HCT116 (cell line): ENCODE results near the gene PTGIS. TPM values are rescaled to one million over a fixed set of nuclear protein-coding genes. Genes with fewer than 3 reads are reported as not detected.

Experiments
- ATAC-seq: fragments of 200-7000 bp; cut with Tn5 transposase; 2 replicates; pipeline ENCODE4 v1.9.1; 2020; ENCODE audit warnings: mild to moderate bottlenecking, moderate library complexity
- BruUV-seq: library from RNA; stranded (reverse); fragments of 400-500 nt; replicated peaks from 2 replicates; lab custom pipeline; 2021; lab: Mats Ljungman, UMichigan
- CTCF ChIA-PET: fragments of 300-600 bp; sonication (Branson Sonifier 250); formaldehyde crosslinking; loops from one replicate; lab custom pipeline; 2021; ENCODE audit warnings: antibody characterized with exemption; lab: Charles Lee
- POLR2A ChIA-PET: fragments of 300-600, 350-600 bp; sonication (Branson Sonifier 250); formaldehyde crosslinking; loops from one replicate; lab custom pipeline; 2021; ENCODE audit warnings: antibody characterized with exemption; lab: Charles Lee
- RAD21 ChIA-PET, 2 experiments: fragments of 300-600 bp; sonication (Branson Sonifier 250); formaldehyde crosslinking; loops; one replicate each; lab custom pipeline; 2023; ENCODE audit warnings: low total read pairs in 2 of 2; ENCODE audit not compliant: uncharacterized antibody in 2 of 2, unreplicated experiment in 2 of 2, low non-redundant PET in 1 of 2; lab: Charles Lee
- DNase-seq: peaks from one replicate; pipeline ENCODE4 v3.0.0-alpha.2; 2010; ENCODE audit warnings: low read depth, low spot score
- H2AFZ ChIP-seq: fragments of 200-600 bp; shearing (Covaris generic), sonication (generic); 2 replicates; pipeline ENCODE4 v1.6.1; 2017; ENCODE audit warnings: low read depth, mixed run types, mixed read lengths, antibody characterized with exemption, low read length; ENCODE audit not compliant: poor library complexity, severe bottlenecking
- H3K27ac ChIP-seq: 2 replicates; pipeline ENCODE4 v1.5.1; 2012; ENCODE audit warnings: low read depth, low read length
- H3K27me3 ChIP-seq: fragments of 200-600 bp; sonication (generic); 2 replicates; pipeline ENCODE4 v1.6.1; 2016; ENCODE audit warnings: mixed run types, low read length, mixed read lengths; ENCODE audit not compliant: insufficient read depth
- H3K36me3 ChIP-seq, 2 experiments: fragments of 200-500 bp in 1 of 2; fragments of 200-600 bp in 1 of 2; sonication (Bioruptor generic) in 1 of 2; sonication (generic) in 1 of 2; 2 replicates each; pipeline versions ENCODE4 v1.5.1 to v1.6.1; 2014 to 2016; ENCODE audit warnings: low read length in 2 of 2, inconsistent platforms in 1 of 2, mixed read lengths in 1 of 2, mixed run types in 1 of 2; ENCODE audit not compliant: insufficient read depth in 2 of 2, control insufficient read depth in 1 of 2
- H3K4me1 ChIP-seq, 2 experiments: fragments of 200-600 bp in 1 of 2; sonication (generic) in 1 of 2; 2 replicates each; pipeline versions ENCODE4 v1.5.1 to v1.6.1; 2012 to 2017; ENCODE audit warnings: low read length in 2 of 2, inconsistent platforms in 1 of 2, mild to moderate bottlenecking in 1 of 2, mixed read lengths in 1 of 2, mixed run types in 1 of 2, moderate library complexity in 1 of 2; ENCODE audit not compliant: insufficient read depth in 2 of 2, control insufficient read depth in 1 of 2
- H3K4me2 ChIP-seq: fragments of 200-600 bp; sonication (generic); 2 replicates; pipeline ENCODE4 v1.6.1; 2017; ENCODE audit warnings: mixed run types, low read length, mixed read lengths
- H3K4me3 ChIP-seq, 2 experiments: fragments of 200-600 bp in 1 of 2; sonication (generic) in 1 of 2; replicated peaks in 1 of 2; 2 replicates each; pipeline ENCODE4 v1.5.1; 2011 to 2016; ENCODE audit warnings: low read length in 2 of 2, control low read depth in 1 of 2, low read depth in 1 of 2, mild to moderate bottlenecking in 1 of 2, mixed read lengths in 1 of 2, mixed run types in 1 of 2
- H3K79me2 ChIP-seq: fragments of 200-600 bp; sonication (generic); 2 replicates; pipeline ENCODE4 v1.6.1; 2017; ENCODE audit warnings: mild to moderate bottlenecking, mixed run types, low read length, moderate library complexity, mixed read lengths; ENCODE audit not compliant: insufficient read depth
- H3K9ac ChIP-seq: fragments of 200-600 bp; sonication (generic); 2 replicates; pipeline ENCODE4 v1.6.1; 2016; ENCODE audit warnings: low read length, mixed read lengths
- H3K9me2 ChIP-seq: fragments of 200-600 bp; sonication (generic), shearing (Covaris generic); 2 replicates; pipeline ENCODE4 v1.6.1; 2017; ENCODE audit warnings: mixed run types, mild to moderate bottlenecking, moderate library complexity; ENCODE audit not compliant: insufficient read depth
- H3K9me3 ChIP-seq, 2 experiments: fragments of 200-500 bp in 1 of 2; fragments of 200-600 bp in 1 of 2; sonication (Bioruptor generic) in 1 of 2; sonication (generic) in 1 of 2; 2 replicates each; pipeline ENCODE4 v1.6.1; 2014 to 2017; ENCODE audit warnings: low read length in 2 of 2, mixed read lengths in 2 of 2, inconsistent platforms in 1 of 2, low read depth in 1 of 2, mild to moderate bottlenecking in 1 of 2, mixed run types in 1 of 2, moderate library complexity in 1 of 2; ENCODE audit not compliant: control insufficient read depth in 1 of 2, insufficient read depth in 1 of 2
- H4K20me1 ChIP-seq: fragments of 200-600 bp; sonication (generic), shearing (Covaris generic); 2 replicates; pipeline ENCODE4 v1.6.1; 2017; ENCODE audit warnings: mixed run types, mild to moderate bottlenecking, moderate library complexity; ENCODE audit not compliant: insufficient read depth
- CEBPB ChIP-seq: IDR thresholded peaks from 2 replicates; pipeline ENCODE4 v1.6.1; 2012; ENCODE audit warnings: low read depth
- ELF1 ChIP-seq: IDR thresholded peaks from 2 replicates; pipeline ENCODE4 v1.6.1; 2012; ENCODE audit warnings: low read depth, borderline replicate concordance
- EZH2 ChIP-seq: fragments of 200-600 bp; sonication (generic); IDR thresholded peaks from 2 replicates; pipeline ENCODE4 v1.6.1; 2017; ENCODE audit warnings: antibody characterized with exemption, mixed run types
- EZH2phosphoT487 ChIP-seq: fragments of 200-600 bp; IDR thresholded peaks from 2 replicates; pipeline ENCODE4 v1.6.1; 2018; ENCODE audit warnings: antibody characterized with exemption, borderline replicate concordance
- FOSL1 ChIP-seq: IDR thresholded peaks from 2 replicates; pipeline ENCODE4 v1.6.1; 2012; ENCODE audit warnings: low read depth
- JUND ChIP-seq: IDR thresholded peaks from 2 replicates; pipeline ENCODE4 v1.6.1; 2012
- POLR2A ChIP-seq: IDR thresholded peaks from 2 replicates; pipeline ENCODE4 v1.7.0; 2011; ENCODE audit warnings: borderline replicate concordance; ENCODE audit not compliant: insufficient read depth, insufficient read length; ENCODE audit errors: extremely low read depth
- RAD21 ChIP-seq: IDR thresholded peaks from 2 replicates; pipeline ENCODE4 v1.6.1; 2012; ENCODE audit warnings: low read depth, mild to moderate bottlenecking
- SIN3A ChIP-seq: IDR thresholded peaks from 2 replicates; pipeline ENCODE4 v1.6.1; 2012; ENCODE audit warnings: low read depth
- SP1 ChIP-seq: IDR thresholded peaks from 2 replicates; pipeline ENCODE4 v1.6.1; 2012; ENCODE audit warnings: low read depth
- SRF ChIP-seq: IDR thresholded peaks from 2 replicates; pipeline ENCODE4 v1.6.1; 2012; ENCODE audit warnings: low read depth
- YY1 ChIP-seq: IDR thresholded peaks from 2 replicates; pipeline ENCODE4 v1.6.1; 2011; ENCODE audit warnings: low read length, low read depth, moderate library complexity, mild to moderate bottlenecking; ENCODE audit not compliant: insufficient replicate concordance; ENCODE audit errors: extremely low read depth
- ZFX ChIP-seq: fragments of 450-650 bp; IDR thresholded peaks from 2 replicates; pipeline ENCODE4 v1.6.1; 2017
- intact Hi-C: fragments of 100-400 bp; cut with micrococcal nuclease; formaldehyde crosslinking; loops from 2 replicates; pipeline ENCODE4 v1.10.0; 2022
- total RNA-seq: library from RNA; stranded (reverse); gene quantifications from one replicate; pipeline ENCODE4 v1.2.1, GENCODE V29; 2021; ENCODE audit not compliant: unreplicated experiment
- TF ChIP-seq, protein P1 (sequence below), 3 experiments: fragments of 200-600 bp in 1 of 3; sonication (generic) in 1 of 3; IDR thresholded peaks in 2 of 3; conservative IDR thresholded peaks in 1 of 3; 2 replicates each; pipeline ENCODE4 v1.5.1; 2012 to 2017; ENCODE audit warnings: low read depth in 2 of 3, low read length in 2 of 3, antibody characterized with exemption in 1 of 3, borderline replicate concordance in 1 of 3, control low read depth in 1 of 3, mild to moderate bottlenecking in 1 of 3, mixed read lengths in 1 of 3, mixed run types in 1 of 3, moderate library complexity in 1 of 3; ENCODE audit not compliant: insufficient read depth in 1 of 3
- TF ChIP-seq, protein P2 (sequence below): IDR thresholded peaks from 2 replicates; pipeline ENCODE4 v1.6.1; 2012; ENCODE audit warnings: low read depth
- TF ChIP-seq, protein P3 (sequence below): IDR thresholded peaks from 2 replicates; pipeline ENCODE4 v1.6.1; 2012

The PTGIS gene
- total RNA-seq, 1 experiment from 2014 or later = 0.25 TPM

DNA sequence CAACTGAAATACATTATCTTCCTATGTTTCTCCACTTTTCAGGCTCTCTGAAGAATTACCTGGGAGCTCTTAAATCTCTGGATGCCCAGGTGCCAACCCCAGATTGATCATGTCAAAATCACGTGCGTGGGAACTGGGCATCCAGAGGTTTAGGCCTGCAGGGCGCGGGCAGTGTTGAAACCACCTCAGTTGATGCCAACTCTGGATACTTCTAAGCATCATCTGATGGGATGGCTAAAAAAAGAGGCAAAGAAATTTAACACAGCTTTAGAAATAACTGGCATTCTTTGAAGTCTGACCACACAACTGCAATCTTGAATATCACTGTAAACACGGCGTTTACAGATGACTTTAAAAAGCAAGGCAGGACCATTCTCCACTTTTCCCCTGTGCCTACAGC is 41.9 kb downstream of the PTGIS start:
- Histone ChIP-seq H3K4me1 (no peaks in the 10 kb centered on the region; a peak in 1 of 4 replicates), H2AFZ (no peak overlapping the region), H3K36me3 (no peaks in the 10 kb centered on the region), H3K79me2 (no peaks in the 10 kb centered on the region), H3K27ac (no peak overlapping the region), H3K27me3 (no peaks in the 10 kb centered on the region), H3K9me3 (no peaks in the 10 kb centered on the region), H3K4me2 (no peak overlapping the region), H3K9me2 (no peaks in the 10 kb centered on the region), H3K4me3 (no peak overlapping the region), H4K20me1 (no peaks in the 10 kb centered on the region), H3K9ac (no peak overlapping the region)
- ATAC-seq (no peak), DNase-seq (no peak)
- TF ChIP-seq, protein P1, sequence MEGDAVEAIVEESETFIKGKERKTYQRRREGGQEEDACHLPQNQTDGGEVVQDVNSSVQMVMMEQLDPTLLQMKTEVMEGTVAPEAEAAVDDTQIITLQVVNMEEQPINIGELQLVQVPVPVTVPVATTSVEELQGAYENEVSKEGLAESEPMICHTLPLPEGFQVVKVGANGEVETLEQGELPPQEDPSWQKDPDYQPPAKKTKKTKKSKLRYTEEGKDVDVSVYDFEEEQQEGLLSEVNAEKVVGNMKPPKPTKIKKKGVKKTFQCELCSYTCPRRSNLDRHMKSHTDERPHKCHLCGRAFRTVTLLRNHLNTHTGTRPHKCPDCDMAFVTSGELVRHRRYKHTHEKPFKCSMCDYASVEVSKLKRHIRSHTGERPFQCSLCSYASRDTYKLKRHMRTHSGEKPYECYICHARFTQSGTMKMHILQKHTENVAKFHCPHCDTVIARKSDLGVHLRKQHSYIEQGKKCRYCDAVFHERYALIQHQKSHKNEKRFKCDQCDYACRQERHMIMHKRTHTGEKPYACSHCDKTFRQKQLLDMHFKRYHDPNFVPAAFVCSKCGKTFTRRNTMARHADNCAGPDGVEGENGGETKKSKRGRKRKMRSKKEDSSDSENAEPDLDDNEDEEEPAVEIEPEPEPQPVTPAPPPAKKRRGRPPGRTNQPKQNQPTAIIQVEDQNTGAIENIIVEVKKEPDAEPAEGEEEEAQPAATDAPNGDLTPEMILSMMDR (IDR thresholded peaks at IDR 0.05 in 2 of 3, conservative IDR thresholded peaks at IDR 0.05 in 1 of 3; ENCODE audit: borderline replicate concordance in 1 of 3, insufficient read depth in 1 of 3, low read depth in 2 of 3, low read length in 2 of 3) = no peak
- TF ChIP-seq SP1 = no peak
- TF ChIP-seq, protein P2, sequence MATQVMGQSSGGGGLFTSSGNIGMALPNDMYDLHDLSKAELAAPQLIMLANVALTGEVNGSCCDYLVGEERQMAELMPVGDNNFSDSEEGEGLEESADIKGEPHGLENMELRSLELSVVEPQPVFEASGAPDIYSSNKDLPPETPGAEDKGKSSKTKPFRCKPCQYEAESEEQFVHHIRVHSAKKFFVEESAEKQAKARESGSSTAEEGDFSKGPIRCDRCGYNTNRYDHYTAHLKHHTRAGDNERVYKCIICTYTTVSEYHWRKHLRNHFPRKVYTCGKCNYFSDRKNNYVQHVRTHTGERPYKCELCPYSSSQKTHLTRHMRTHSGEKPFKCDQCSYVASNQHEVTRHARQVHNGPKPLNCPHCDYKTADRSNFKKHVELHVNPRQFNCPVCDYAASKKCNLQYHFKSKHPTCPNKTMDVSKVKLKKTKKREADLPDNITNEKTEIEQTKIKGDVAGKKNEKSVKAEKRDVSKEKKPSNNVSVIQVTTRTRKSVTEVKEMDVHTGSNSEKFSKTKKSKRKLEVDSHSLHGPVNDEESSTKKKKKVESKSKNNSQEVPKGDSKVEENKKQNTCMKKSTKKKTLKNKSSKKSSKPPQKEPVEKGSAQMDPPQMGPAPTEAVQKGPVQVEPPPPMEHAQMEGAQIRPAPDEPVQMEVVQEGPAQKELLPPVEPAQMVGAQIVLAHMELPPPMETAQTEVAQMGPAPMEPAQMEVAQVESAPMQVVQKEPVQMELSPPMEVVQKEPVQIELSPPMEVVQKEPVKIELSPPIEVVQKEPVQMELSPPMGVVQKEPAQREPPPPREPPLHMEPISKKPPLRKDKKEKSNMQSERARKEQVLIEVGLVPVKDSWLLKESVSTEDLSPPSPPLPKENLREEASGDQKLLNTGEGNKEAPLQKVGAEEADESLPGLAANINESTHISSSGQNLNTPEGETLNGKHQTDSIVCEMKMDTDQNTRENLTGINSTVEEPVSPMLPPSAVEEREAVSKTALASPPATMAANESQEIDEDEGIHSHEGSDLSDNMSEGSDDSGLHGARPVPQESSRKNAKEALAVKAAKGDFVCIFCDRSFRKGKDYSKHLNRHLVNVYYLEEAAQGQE = no peak
- TF ChIP-seq EZH2phosphoT487 = no peak
- no peak for TF ChIP-seq FOSL1
- TF ChIP-seq ZFX = no peak
- TF ChIP-seq ELF1 = no peak
- no peak for TF ChIP-seq JUND
- TF ChIP-seq, protein P3, sequence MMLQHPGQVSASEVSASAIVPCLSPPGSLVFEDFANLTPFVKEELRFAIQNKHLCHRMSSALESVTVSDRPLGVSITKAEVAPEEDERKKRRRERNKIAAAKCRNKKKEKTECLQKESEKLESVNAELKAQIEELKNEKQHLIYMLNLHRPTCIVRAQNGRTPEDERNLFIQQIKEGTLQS = no peak
- TF ChIP-seq YY1 = no peak
- TF ChIP-seq SRF = no peak
- TF ChIP-seq EZH2 = no peak
- TF ChIP-seq RAD21 = no peak
- TF ChIP-seq POLR2A = no peak
- TF ChIP-seq CEBPB = no peak
- TF ChIP-seq SIN3A = no peak
- intact Hi-C loops = no loop called here
- ChIA-PET RAD21 (no interaction called here), CTCF (interaction anchor here (1.2 kb wide), 1 partner anchor 191 kb away, joined by 5 read pairs; no protein-coding TSS in a partner anchor), POLR2A (interaction anchor here (0.7 kb wide), 1 partner anchor 10 kb away, joined by 4 read pairs; no protein-coding TSS in a partner anchor)
- BruUV-seq = no TSS peak
